LNCaP clone FGC (cell line): ENCODE measurements around the gene SOX5.

Experiments
- DNase-seq: peaks from one replicate; pipeline ENCODE4 v3.0.0-alpha.2; 2011; ENCODE audit warnings: low read depth
- H3K4me3 ChIP-seq: 2 replicates; pipeline ENCODE4 v1.5.1; 2011; ENCODE audit warnings: mild to moderate bottlenecking, low read depth, low read length, control low read depth
- CTCF ChIP-seq: IDR thresholded peaks from 2 replicates; pipeline ENCODE4 v1.5.1; 2012; ENCODE audit warnings: mild to moderate bottlenecking; ENCODE audit not compliant: control insufficient read depth, insufficient read depth; ENCODE audit errors: extremely low read depth

Gene SOX5

GRCh38 chr12:23911574-23911973, 37.9 kb downstream of the SOX5 start:
- H3K4me3 ChIP-seq = no peak overlapping the region
- TF ChIP-seq CTCF = no peak
- DNase-seq = no peak

GRCh38 chr12:23909551-23909950, 39.9 kb downstream of the SOX5 start:
- TF ChIP-seq CTCF = no peak
- DNase-seq = no peak
- H3K4me3 ChIP-seq = no peak overlapping the region

GRCh38 chr12:23906329-23906728, 43.1 kb downstream of the SOX5 start:
- TF ChIP-seq CTCF = no peak
- no peak for DNase-seq
- no peak overlapping the region for H3K4me3 ChIP-seq

DNA sequence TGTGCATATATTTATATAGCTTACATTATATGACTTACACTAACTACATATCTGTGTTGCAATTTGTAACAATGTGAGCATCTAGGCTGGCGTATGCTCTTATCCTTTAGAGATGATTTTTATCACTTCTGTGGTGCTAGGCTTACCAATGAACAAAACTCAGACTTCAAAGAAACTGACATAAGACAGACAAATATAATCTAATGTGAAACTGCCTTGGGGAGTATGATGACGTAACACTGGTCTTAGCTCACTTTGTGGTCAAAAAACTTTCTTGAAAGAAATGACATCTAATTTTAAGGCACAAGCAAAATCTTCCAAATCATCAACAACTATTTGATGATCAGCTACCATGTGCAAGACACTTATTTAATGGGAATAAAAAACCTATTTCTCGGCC, 50.0 kb downstream of the SOX5 start:
- no peak for TF ChIP-seq CTCF
- no peak for DNase-seq
- no peak overlapping the region for H3K4me3 ChIP-seq

- H3K4me3 ChIP-seq = no peak overlapping the region
- TF ChIP-seq CTCF = no peak
- DNase-seq = no peak
Measured at GRCh38 chr12:23898121-23898520, 51.3 kb downstream of the SOX5 start.

GRCh38 chr12:23895792-23896218, 53.7 kb downstream of the SOX5 start:
- TF ChIP-seq CTCF = no peak
- no peak for DNase-seq

DNA sequence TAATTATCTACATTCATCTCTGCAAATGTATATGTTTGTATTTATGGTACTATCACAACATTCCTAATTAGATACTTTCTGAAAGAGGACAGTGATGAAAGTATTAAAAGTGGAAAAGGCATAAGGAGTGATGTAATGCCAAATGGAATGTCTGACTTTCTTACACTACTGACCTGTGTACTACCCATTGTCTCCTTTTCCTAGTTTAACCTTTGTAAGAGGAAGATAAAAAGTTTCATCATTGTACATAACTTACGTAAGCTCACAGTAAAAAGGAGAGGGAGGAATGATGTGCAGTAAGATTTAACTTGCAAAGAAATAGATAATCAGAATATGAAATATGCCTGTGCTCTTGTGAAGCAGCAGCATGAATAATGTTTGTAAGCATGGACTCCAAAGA, 55.9 kb downstream of the SOX5 start:
- no peak overlapping the region for H3K4me3 ChIP-seq
- no peak for DNase-seq
- no peak for TF ChIP-seq CTCF

More at GRCh38 chr12:23895792-23896218, 53.7 kb downstream of the SOX5 start:
- no peak overlapping the region for H3K4me3 ChIP-seq
